ENCODE measurements around the gene PON3.

The PON3 gene

GRCh38 chr7:95396136-95397032, at the start of gene PON3:
Gene PON3, minus strand, starts transcription at chr7:95396375. Its CDS starts 25 bp downstream, at chr7:95396350.
- DNase-seq: no peak

- no peak for DNase-seq
Observed at GRCh38 chr7:95444796-95445195, 48.6 kb upstream of the PON3 start.

- DNase-seq: no peak
Observed at GRCh38 chr7:95441042-95441823, 45.1 kb upstream of the PON3 start.

GRCh38 chr7:95440394-95441038, 44.3 kb upstream of the PON3 start:
- DNase-seq: no peak

- DNase-seq: no peak
Observed at GRCh38 chr7:95436407-95436806, 40.2 kb upstream of the PON3 start.

GRCh38 chr7:95435422-95435780, 39.2 kb upstream of the PON3 start:
- DNase-seq: no peak

GRCh38 chr7:95434557-95435421, 38.6 kb upstream of the PON3 start, which contains the start of gene PON2:
Gene PON2, minus strand, starts transcription at chr7:95435028. Its CDS starts 77 bp downstream, at chr7:95434951.
- peak; percentile 53 to 77 for DNase-seq

- no peak for DNase-seq
Observed at GRCh38 chr7:95433952-95434556, 37.9 kb upstream of the PON3 start.

- DNase-seq: no peak
Observed at GRCh38 chr7:95433129-95433528, 37.0 kb upstream of the PON3 start.

GRCh38 chr7:95432606-95433005, 36.4 kb upstream of the PON3 start:
- no peak for DNase-seq

- no peak for DNase-seq
Observed at GRCh38 chr7:95430864-95431263, 34.7 kb upstream of the PON3 start.

- DNase-seq: no peak
Observed at GRCh38 chr7:95429241-95429990, 33.2 kb upstream of the PON3 start.

- DNase-seq: no peak
Observed at GRCh38 chr7:95427914-95428516, 31.8 kb upstream of the PON3 start.

GRCh38 chr7:95427166-95427565, 31.0 kb upstream of the PON3 start:
- DNase-seq: no peak

- DNase-seq: no peak
Observed at GRCh38 chr7:95425694-95426093, 29.5 kb upstream of the PON3 start.

GRCh38 chr7:95424716-95425115, 28.5 kb upstream of the PON3 start:
- no peak for DNase-seq

GRCh38 chr7:95421847-95422444, 25.8 kb upstream of the PON3 start:
- no peak for DNase-seq

- no peak for DNase-seq
Observed at GRCh38 chr7:95421000-95421846, 25.0 kb upstream of the PON3 start.

GRCh38 chr7:95412075-95412474, 15.9 kb upstream of the PON3 start:
- no peak for DNase-seq
